Endodermal cell (in vitro differentiated cells): ENCODE measurements around the gene PCSK4. TPM values are rescaled to one million over a fixed set of nuclear protein-coding genes. Genes with fewer than 3 reads are reported as not detected.
A peak's percentile ranks its signal among the peaks of the same experiment; 100 is the strongest.
"Not testable (repeated sequence)": the region's sequence is repeated elsewhere in the genome, so short reads cannot be mapped to it uniquely, and the experiment has no call there.

Source experiments
- DNase-seq: peaks from one replicate; pipeline ENCODE4 v3.0.0-alpha.2; 2017
- H3K27ac ChIP-seq: 2 replicates; pipeline ENCODE4 v1.5.1; 2013; ENCODE audit warnings: mild to moderate bottlenecking, low read depth, low read length, moderate library complexity
- H3K27me3 ChIP-seq: 2 replicates; pipeline ENCODE4 v1.6.1; 2013; ENCODE audit warnings: mild to moderate bottlenecking, low read length, moderate library complexity; ENCODE audit not compliant: insufficient read depth, control insufficient read depth, poor library complexity, severe bottlenecking
- H3K36me3 ChIP-seq: 2 replicates; pipeline ENCODE4 v1.7.0; 2013; ENCODE audit warnings: mild to moderate bottlenecking, low read length, moderate library complexity; ENCODE audit not compliant: control insufficient read depth, insufficient read depth
- H3K4me1 ChIP-seq: one replicate; pipeline ENCODE4 v1.7.0; 2013; ENCODE audit warnings: low read length; ENCODE audit not compliant: control insufficient read depth, insufficient read depth
- H3K4me3 ChIP-seq: 2 replicates; pipeline ENCODE4 v1.5.1; 2013; ENCODE audit warnings: mild to moderate bottlenecking, low read length, moderate library complexity
- H3K9ac ChIP-seq: 2 replicates; pipeline ENCODE4 v1.6.1; 2013; ENCODE audit warnings: mild to moderate bottlenecking, low read length, moderate library complexity; ENCODE audit not compliant: poor library complexity, severe bottlenecking; ENCODE audit errors: extremely low read depth
- H3K9me3 ChIP-seq: 2 replicates; pipeline ENCODE4 v1.6.1; 2013; ENCODE audit warnings: mild to moderate bottlenecking, low read length, moderate library complexity; ENCODE audit not compliant: control insufficient read depth
- H3K27ac Mint-ChIP-seq: 2 replicates; pipeline ENCODE4 v1.8.0; 2020; ENCODE audit warnings: mixed read lengths
- H3K27me3 Mint-ChIP-seq: 2 replicates; pipeline ENCODE4 v1.8.0; 2021; ENCODE audit warnings: mild to moderate bottlenecking, mixed read lengths; ENCODE audit not compliant: insufficient read depth
- H3K36me3 Mint-ChIP-seq: 2 replicates; pipeline ENCODE4 v1.8.0; 2020; ENCODE audit warnings: low read depth, mixed read lengths
- H3K4me1 Mint-ChIP-seq: 2 replicates; pipeline ENCODE4 v1.8.0; 2020; ENCODE audit warnings: mixed read lengths
- H3K4me3 Mint-ChIP-seq: 2 replicates; pipeline ENCODE4 v1.8.0; 2020; ENCODE audit warnings: mild to moderate bottlenecking, moderate library complexity, mixed read lengths
- H3K9me3 Mint-ChIP-seq: 2 replicates; pipeline ENCODE4 v1.8.0; 2020; ENCODE audit warnings: mild to moderate bottlenecking, mixed read lengths
- CTCF ChIP-seq: fragments of 200-600 bp; sonication (generic); conservative IDR thresholded peaks from 2 replicates; pipeline ENCODE4 v1.5.0; 2021; ENCODE audit warnings: antibody characterized with exemption, mild to moderate bottlenecking
- WGBS, 2 experiments: methylation state at CpG; one replicate each; pipeline versions ENCODE4 v1.1.5 to v1.1.7; 2013; ENCODE audit warnings: missing lambda C conversion rate in 2 of 2, mixed read lengths in 1 of 2; ENCODE audit not compliant: insufficient coverage in 1 of 2, insufficient read length in 1 of 2; 5-methylcytosine and 5-hydroxymethylcytosine counted together
- total RNA-seq, 2 donors: library from RNA; stranded (reverse); fragmentation: NEBNext Ultra II Directional in 1 of 2; extraction: Animal tissue kit (Norgen Biotek cat#: 25700) in 1 of 2; gene quantifications; 2 replicates in 1 of 2; 3 replicates in 1 of 2; pipeline ENCODE4 v1.2.1, GENCODE V29; 2021

The PCSK4 gene
- total RNA-seq, 2 donors from 2014 or later: 25.2 to 31.6 TPM

DNA sequence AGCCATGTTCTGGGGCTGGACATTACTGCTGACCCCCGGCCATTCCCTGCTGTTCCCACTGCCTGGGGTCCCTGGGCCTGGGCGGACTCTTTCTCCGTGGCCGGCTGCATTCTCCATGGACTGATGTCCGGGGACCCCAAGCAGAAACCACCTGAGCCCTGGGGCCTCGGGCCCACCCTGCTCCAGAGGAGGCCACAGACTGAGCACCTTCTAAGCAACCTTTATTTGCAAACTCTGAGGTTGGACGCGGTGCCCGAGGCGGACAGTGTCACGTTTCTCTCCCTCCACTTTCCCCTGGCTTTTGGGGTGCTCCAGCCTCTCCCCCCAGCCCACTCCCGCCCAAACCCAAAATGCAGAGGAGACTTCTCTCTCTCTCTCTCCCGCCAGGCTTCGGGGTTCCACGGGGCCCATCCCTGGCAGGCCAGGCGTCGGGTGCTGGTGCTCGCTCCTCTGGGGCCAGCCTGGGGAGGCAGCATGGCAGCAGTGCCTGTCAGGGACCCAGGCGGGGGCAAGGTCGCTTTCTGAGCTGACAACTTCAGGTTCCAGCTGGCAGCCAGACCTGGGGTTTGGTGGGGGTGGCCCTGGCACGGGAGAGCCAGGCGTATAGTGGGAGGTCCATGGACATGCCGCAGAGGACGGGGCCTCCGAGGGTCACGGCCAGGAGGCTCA lies 8.8 kb downstream of the PCSK4 start:
- WGBS, 2 experiments: 87 to 92% methylated on average over 19 to 26 of the region's 26 CpGs
- Mint-ChIP-seq H3K27me3 (no peaks in the 10 kb centered on the region), H3K4me3 (no peak overlapping the region), H3K4me1 (no peaks in the 10 kb centered on the region), H3K27ac (no peak overlapping the region), H3K36me3 (peaks cover 8% of the 10 kb centered on the region), H3K9me3 (no peaks in the 10 kb centered on the region)
- H3K4me3 ChIP-seq: no peak overlapping the region
- no peak overlapping the region for H3K27ac ChIP-seq
- H3K36me3 ChIP-seq: peaks cover 9% of the 10 kb centered on the region
- H3K9ac ChIP-seq: no peak overlapping the region
- DNase-seq: no peak
- no peak for TF ChIP-seq CTCF
- H3K27me3 ChIP-seq: no peaks in the 10 kb centered on the region
- no peaks in the 10 kb centered on the region for H3K9me3 ChIP-seq
- H3K4me1 ChIP-seq: no peaks in the 10 kb centered on the region

DNA sequence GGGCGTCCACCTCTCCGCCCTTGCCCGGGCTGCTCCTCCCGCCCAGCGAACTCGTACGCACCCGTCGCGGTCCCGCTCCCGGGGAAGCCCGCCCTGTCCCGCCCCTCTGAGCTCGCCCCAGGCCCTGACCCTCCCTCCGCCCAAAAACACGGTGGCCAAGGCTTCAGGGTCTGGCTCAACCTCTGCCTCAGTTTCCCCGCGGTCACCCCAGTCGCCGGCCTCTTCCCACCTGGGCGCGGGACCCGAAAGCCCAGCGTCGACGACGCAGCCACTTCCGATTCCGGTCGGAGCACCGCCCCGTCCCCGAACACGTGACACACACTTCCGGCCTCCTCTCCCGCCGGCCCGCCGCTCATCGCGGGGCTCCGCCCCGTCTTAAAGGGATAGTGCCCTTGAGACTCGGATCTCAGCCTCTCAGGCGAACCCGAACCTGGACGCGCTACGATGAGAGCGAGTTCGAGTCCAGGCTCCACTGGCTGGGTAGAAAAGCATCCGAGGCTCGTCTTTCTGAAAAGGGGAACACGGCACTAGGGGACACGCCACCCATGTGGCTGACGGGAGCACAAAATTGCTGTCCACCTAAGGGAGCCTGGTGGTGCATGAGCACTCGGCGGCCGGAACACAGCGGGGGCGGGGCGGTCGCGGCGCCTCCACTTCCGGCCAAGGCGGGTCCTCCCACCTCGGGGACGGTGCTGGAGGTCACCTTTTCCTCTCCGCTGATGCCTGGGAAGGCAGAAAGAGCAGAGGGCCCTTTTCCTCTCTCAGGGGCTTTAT lies 11.0 kb downstream of the PCSK4 start, which contains the start of gene C19orf25:
Gene C19orf25, minus strand, starts transcription at position 282 of the 774 bp plus-strand sequence. CDS start 312 bp downstream, outside the sequence.
- Mint-ChIP-seq H3K27ac (peak within 1 kb of the TSS; percentile 97), H3K9me3 (no peaks in the 10 kb centered on the region), H3K4me3 (peak within 1 kb of the TSS; percentile 90), H3K27me3 (peaks cover 2% of the 10 kb centered on the region), H3K4me1 (no peaks in the 10 kb centered on the region), H3K36me3 (peaks cover 8% of the 10 kb centered on the region)
- DNase-seq: peak; percentile 97
- no peaks in the 10 kb centered on the region for H3K27me3 ChIP-seq
- peaks cover 21% of the 10 kb centered on the region for H3K36me3 ChIP-seq
- 1 to 6% methylated on average over 42 to 71 of the region's 71 CpGs for WGBS, 2 experiments
- TF ChIP-seq CTCF: no peak
- no peaks in the 10 kb centered on the region for H3K4me1 ChIP-seq
- H3K9ac ChIP-seq: peak within 1 kb of the TSS; percentile 67
- H3K4me3 ChIP-seq: peak within 1 kb of the TSS; percentile 90
- peak within 1 kb of the TSS; percentile 71 for H3K27ac ChIP-seq
- no peaks in the 10 kb centered on the region for H3K9me3 ChIP-seq

- H3K9me3 Mint-ChIP-seq, H3K4me3 ChIP-seq, H3K27ac Mint-ChIP-seq, H3K27ac ChIP-seq, H3K36me3 Mint-ChIP-seq, DNase-seq, H3K4me1 Mint-ChIP-seq, H3K9ac ChIP-seq, H3K9me3 ChIP-seq, H3K4me1 ChIP-seq: not testable (repeated sequence)
- Histone ChIP-seq H3K36me3 (peaks cover 21% of the 10 kb centered on the region), H3K27me3 (peaks cover 13% of the 10 kb centered on the region)
- WGBS, 2 experiments: 94 to 97% methylated on average over 6 to 9 of the region's 9 CpGs
- peaks cover 15% of the 10 kb centered on the region for H3K27me3 Mint-ChIP-seq
- peak overlapping the region; percentile 90 for H3K4me3 Mint-ChIP-seq
Measured at GRCh38 chr19:1477056-1477455, 13.1 kb downstream of the PCSK4 start.
